Esophagus squamous epithelium (tissue), 4 donors: ENCODE results near the gene CDKL2.

Source experiments
- CTCF ChIP-seq, 6 experiments: fragments of 450-650 bp in 4 of 6; fragments of 200-600 bp in 2 of 6; sonication (generic) in 2 of 6; IDR thresholded peaks; one replicate each; pipeline ENCODE4 v1.5.1; 2016 to 2019; ENCODE audit warnings: antibody characterized with exemption in 6 of 6, mild to moderate bottlenecking in 4 of 6, moderate library complexity in 4 of 6
- POLR2A ChIP-seq, 4 donors: fragments of 450-650 bp; IDR thresholded peaks; one replicate each; pipeline ENCODE4 v1.6.1; 2017; ENCODE audit warnings: antibody characterized with exemption in 4 of 4, mild to moderate bottlenecking in 4 of 4, moderate library complexity in 3 of 4

- TF ChIP-seq CTCF (IDR thresholded peaks at IDR 0.05) (no peak), POLR2A (IDR thresholded peaks at IDR 0.05) (no peak)
Observed at GRCh38 chr4:75660491-75660890, 30.2 kb upstream of the CDKL2 start.
